ENCODE results near the gene R3HDML.

Gene R3HDML

DNA sequence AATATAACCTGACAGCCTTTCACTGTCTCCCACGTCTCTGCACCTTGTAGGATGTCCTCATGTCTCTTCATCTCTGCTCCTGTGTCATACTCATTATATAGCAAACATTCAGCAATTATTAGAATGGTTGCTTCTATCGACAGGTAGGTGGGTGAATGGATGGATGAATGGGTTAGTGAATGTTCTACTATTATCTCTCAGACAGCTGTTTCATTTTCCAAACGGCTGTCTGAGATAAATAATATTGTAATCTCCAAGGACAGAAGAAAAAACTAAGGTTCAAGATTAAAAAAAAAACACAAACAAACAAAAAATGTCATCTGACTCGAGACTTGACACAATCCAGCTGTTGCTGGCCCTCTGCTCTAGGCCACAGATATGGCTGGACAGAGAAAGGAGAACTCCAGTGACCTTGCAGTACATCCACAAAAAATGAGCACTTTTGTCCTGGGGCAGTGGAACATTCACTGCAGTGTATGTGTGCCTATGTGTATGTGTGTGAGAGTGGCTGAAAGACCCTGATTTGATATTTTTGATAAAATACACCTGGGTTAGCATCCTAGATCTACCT, 20.8 kb downstream of the R3HDML start:
- no peaks in the 10 kb centered on the region for H3K4me1 ChIP-seq (ENCODE audit: insufficient read depth, low read length)
- no peak overlapping the region for H3K4me3 ChIP-seq (ENCODE audit: low read length)

GRCh38 chr20:44358776-44359175, 21.9 kb downstream of the R3HDML start:
- no peak overlapping the region for H3K4me3 ChIP-seq (ENCODE audit: low read length)
- H3K27me3 ChIP-seq (ENCODE audit: insufficient read depth, low read length): peaks cover 7% of the 10 kb centered on the region
- H3K4me1 ChIP-seq (ENCODE audit: insufficient read depth, low read length): no peaks in the 10 kb centered on the region
- H3K36me3 ChIP-seq (ENCODE audit: insufficient read depth, low read length): no peaks in the 10 kb centered on the region
- no peaks in the 10 kb centered on the region for H3K9me3 ChIP-seq (ENCODE audit: low read length)
- no peak overlapping the region for H2AFZ ChIP-seq (ENCODE audit: low read depth, low read length)

More for the DNA sequence above, 20.8 kb downstream of the R3HDML start:
- Histone ChIP-seq H3K9me3 (ENCODE audit: low read length) (no peaks in the 10 kb centered on the region), H2AFZ (ENCODE audit: low read depth, low read length) (no peak overlapping the region), H3K36me3 (ENCODE audit: insufficient read depth, low read length) (no peaks in the 10 kb centered on the region), H3K27me3 (ENCODE audit: insufficient read depth, low read length) (peaks cover 7% of the 10 kb centered on the region)

- H3K27me3 ChIP-seq (ENCODE audit: insufficient read depth, low read length): peaks cover 7% of the 10 kb centered on the region
- H3K4me3 ChIP-seq (ENCODE audit: low read length): no peak overlapping the region
- no peak overlapping the region for H2AFZ ChIP-seq (ENCODE audit: low read depth, low read length)
- no peaks in the 10 kb centered on the region for H3K9me3 ChIP-seq (ENCODE audit: low read length)
- no peaks in the 10 kb centered on the region for H3K36me3 ChIP-seq (ENCODE audit: insufficient read depth, low read length)
- H3K4me1 ChIP-seq (ENCODE audit: insufficient read depth, low read length): no peaks in the 10 kb centered on the region
Measured at GRCh38 chr20:44360221-44360620, 23.4 kb downstream of the R3HDML start.

DNA sequence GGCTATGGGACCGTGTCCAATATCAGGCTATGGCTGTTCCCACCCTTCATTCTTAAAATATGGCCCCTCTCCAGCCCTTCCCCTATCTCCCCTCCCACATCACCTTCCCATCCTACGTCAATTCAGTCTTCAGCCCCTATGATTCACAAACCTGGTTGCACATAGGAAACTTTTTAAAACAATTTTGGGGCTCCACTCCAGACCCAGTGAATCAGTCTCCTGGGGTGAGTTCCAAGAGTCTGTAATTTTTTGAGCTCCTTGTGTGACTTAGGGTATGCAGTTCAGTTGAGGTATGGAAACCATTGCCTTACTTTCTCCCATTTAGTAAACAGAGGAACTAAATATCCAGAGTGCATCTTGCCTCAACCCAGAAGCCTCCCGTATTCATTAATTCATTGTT, 24.2 kb downstream of the R3HDML start:
- Histone ChIP-seq H3K4me1 (ENCODE audit: insufficient read depth, low read length) (no peaks in the 10 kb centered on the region), H3K9me3 (ENCODE audit: low read length) (no peaks in the 10 kb centered on the region), H3K4me3 (ENCODE audit: low read length) (no peak overlapping the region), H3K36me3 (ENCODE audit: insufficient read depth, low read length) (no peaks in the 10 kb centered on the region), H3K27me3 (ENCODE audit: insufficient read depth, low read length) (peaks cover 7% of the 10 kb centered on the region), H2AFZ (ENCODE audit: low read depth, low read length) (no peak overlapping the region)

GRCh38 chr20:44362466-44362940, 25.7 kb downstream of the R3HDML start:
- no peaks in the 10 kb centered on the region for H3K9me3 ChIP-seq (ENCODE audit: low read length)
- no peak overlapping the region for H2AFZ ChIP-seq (ENCODE audit: low read depth, low read length)
- no peak overlapping the region for H3K4me3 ChIP-seq (ENCODE audit: low read length)
- no peaks in the 10 kb centered on the region for H3K27me3 ChIP-seq (ENCODE audit: insufficient read depth, low read length)
- no peaks in the 10 kb centered on the region for H3K4me1 ChIP-seq (ENCODE audit: insufficient read depth, low read length)
- H3K36me3 ChIP-seq (ENCODE audit: insufficient read depth, low read length): no peaks in the 10 kb centered on the region

DNA sequence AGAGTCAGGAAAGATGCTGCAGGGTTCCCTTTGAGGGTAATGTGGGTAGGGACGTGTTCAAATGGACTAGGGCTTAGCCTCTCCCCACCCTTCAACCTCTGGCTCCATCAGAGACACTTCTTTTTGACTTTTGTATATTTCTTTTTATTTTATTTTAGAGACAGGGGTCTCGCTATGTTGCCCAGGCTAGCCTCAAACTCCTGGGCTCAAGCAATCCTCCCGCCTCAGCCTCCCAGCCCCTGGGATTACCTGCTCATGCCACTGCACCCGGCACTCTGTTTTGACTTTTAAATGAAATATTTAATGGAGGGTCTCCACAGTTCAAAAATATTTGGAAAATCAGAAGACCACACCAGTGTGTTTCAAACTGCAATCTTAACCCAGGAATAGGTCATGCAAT, 27.2 kb downstream of the R3HDML start:
- H3K36me3 ChIP-seq (ENCODE audit: insufficient read depth, low read length): no peaks in the 10 kb centered on the region
- H3K9me3 ChIP-seq (ENCODE audit: low read length): no peaks in the 10 kb centered on the region
- H3K27me3 ChIP-seq (ENCODE audit: insufficient read depth, low read length): no peaks in the 10 kb centered on the region
- no peak overlapping the region for H3K4me3 ChIP-seq (ENCODE audit: low read length)
- no peak overlapping the region for H2AFZ ChIP-seq (ENCODE audit: low read depth, low read length)
- no peaks in the 10 kb centered on the region for H3K4me1 ChIP-seq (ENCODE audit: insufficient read depth, low read length)

- Histone ChIP-seq H3K9me3 (ENCODE audit: low read length) (no peaks in the 10 kb centered on the region), H3K27me3 (ENCODE audit: insufficient read depth, low read length) (no peaks in the 10 kb centered on the region), H2AFZ (ENCODE audit: low read depth, low read length) (no peak overlapping the region), H3K4me3 (ENCODE audit: low read length) (no peak overlapping the region), H3K36me3 (ENCODE audit: insufficient read depth, low read length) (no peaks in the 10 kb centered on the region), H3K4me1 (ENCODE audit: insufficient read depth, low read length) (no peaks in the 10 kb centered on the region)
Measured at GRCh38 chr20:44364780-44365179, 27.9 kb downstream of the R3HDML start.

DNA sequence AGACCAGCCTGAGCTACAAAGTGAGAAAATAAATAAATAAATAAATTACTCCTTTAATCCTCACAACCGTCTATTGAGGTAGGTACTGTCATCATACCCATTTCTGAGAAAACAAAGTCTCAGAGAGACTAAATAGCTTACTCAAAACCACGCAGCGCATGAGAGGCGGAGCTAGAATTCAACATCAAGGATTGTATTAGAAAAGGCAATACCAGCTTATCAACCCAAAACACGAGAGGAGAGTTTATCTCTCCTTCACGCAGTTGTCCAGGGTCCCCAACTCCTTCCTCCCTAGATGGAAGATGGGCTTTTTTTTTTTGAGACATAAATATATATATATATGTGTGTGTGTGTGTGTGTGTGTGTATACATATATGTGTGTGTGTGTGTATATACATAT, 30.9 kb downstream of the R3HDML start:
- Histone ChIP-seq H2AFZ (ENCODE audit: low read depth, low read length) (no peak overlapping the region), H3K4me1 (ENCODE audit: insufficient read depth, low read length) (no peaks in the 10 kb centered on the region), H3K36me3 (ENCODE audit: insufficient read depth, low read length) (no peaks in the 10 kb centered on the region), H3K9me3 (ENCODE audit: low read length) (no peaks in the 10 kb centered on the region), H3K27me3 (ENCODE audit: insufficient read depth, low read length) (no peaks in the 10 kb centered on the region), H3K4me3 (ENCODE audit: low read length) (no peak overlapping the region)

- Histone ChIP-seq H3K36me3 (ENCODE audit: insufficient read depth, low read length) (no peaks in the 10 kb centered on the region), H3K4me1 (ENCODE audit: insufficient read depth, low read length) (no peaks in the 10 kb centered on the region), H3K27me3 (ENCODE audit: insufficient read depth, low read length) (no peaks in the 10 kb centered on the region), H3K4me3 (ENCODE audit: low read length) (no peak overlapping the region), H2AFZ (ENCODE audit: low read depth, low read length) (no peak overlapping the region), H3K9me3 (ENCODE audit: low read length) (no peaks in the 10 kb centered on the region)
Measured at GRCh38 chr20:44370639-44371218, 33.9 kb downstream of the R3HDML start.

DNA sequence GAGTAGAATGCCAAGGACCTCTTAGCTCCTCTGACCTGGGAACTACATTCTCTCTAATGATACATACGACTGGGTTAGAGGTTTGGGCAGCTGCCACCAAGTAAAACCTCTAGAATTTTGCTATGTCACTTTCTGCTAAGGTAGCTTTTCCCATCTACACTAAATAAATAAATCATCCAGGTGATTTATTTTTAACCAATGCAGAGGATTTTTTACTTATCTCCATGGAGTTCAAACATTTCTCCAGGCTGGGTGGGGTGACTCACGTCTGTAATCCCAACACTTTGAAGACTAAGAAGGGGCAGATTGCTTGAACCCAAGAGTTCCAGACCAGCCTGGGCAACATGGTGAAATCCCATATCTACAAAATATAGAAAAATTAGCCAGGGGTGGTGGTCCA, 45.8 kb downstream of the R3HDML start:
- no peaks in the 10 kb centered on the region for H3K4me1 ChIP-seq (ENCODE audit: insufficient read depth, low read length)
- H3K9me3 ChIP-seq (ENCODE audit: low read length): no peaks in the 10 kb centered on the region
- H3K4me3 ChIP-seq (ENCODE audit: low read length): no peak overlapping the region
- H3K27me3 ChIP-seq (ENCODE audit: insufficient read depth, low read length): no peaks in the 10 kb centered on the region
- no peaks in the 10 kb centered on the region for H3K36me3 ChIP-seq (ENCODE audit: insufficient read depth, low read length)
- no peak overlapping the region for H2AFZ ChIP-seq (ENCODE audit: low read depth, low read length)

- no peak overlapping the region for H3K4me3 ChIP-seq (ENCODE audit: low read length)
- no peaks in the 10 kb centered on the region for H3K9me3 ChIP-seq (ENCODE audit: low read length)
- H3K36me3 ChIP-seq (ENCODE audit: insufficient read depth, low read length): no peaks in the 10 kb centered on the region
- no peaks in the 10 kb centered on the region for H3K4me1 ChIP-seq (ENCODE audit: insufficient read depth, low read length)
- H2AFZ ChIP-seq (ENCODE audit: low read depth, low read length): no peak overlapping the region
- peaks cover 3% of the 10 kb centered on the region for H3K27me3 ChIP-seq (ENCODE audit: insufficient read depth, low read length)
Measured at GRCh38 chr20:44384423-44385027, 47.7 kb downstream of the R3HDML start.

- no peaks in the 10 kb centered on the region for H3K4me1 ChIP-seq (ENCODE audit: insufficient read depth, low read length)
- H3K27me3 ChIP-seq (ENCODE audit: insufficient read depth, low read length): peaks cover 3% of the 10 kb centered on the region
- H2AFZ ChIP-seq (ENCODE audit: low read depth, low read length): no peak overlapping the region
- H3K36me3 ChIP-seq (ENCODE audit: insufficient read depth, low read length): no peaks in the 10 kb centered on the region
- no peaks in the 10 kb centered on the region for H3K9me3 ChIP-seq (ENCODE audit: low read length)
- H3K4me3 ChIP-seq (ENCODE audit: low read length): no peak overlapping the region
Measured at GRCh38 chr20:44388466-44389023, 51.7 kb downstream of the R3HDML start.

GRCh38 chr20:44389871-44390270, 53.0 kb downstream of the R3HDML start:
- no peaks in the 10 kb centered on the region for H3K4me1 ChIP-seq (ENCODE audit: insufficient read depth, low read length)
- H3K27me3 ChIP-seq (ENCODE audit: insufficient read depth, low read length): peaks cover 3% of the 10 kb centered on the region
- H3K4me3 ChIP-seq (ENCODE audit: low read length): no peak overlapping the region
- H3K9me3 ChIP-seq (ENCODE audit: low read length): no peaks in the 10 kb centered on the region
- no peak overlapping the region for H2AFZ ChIP-seq (ENCODE audit: low read depth, low read length)
- no peaks in the 10 kb centered on the region for H3K36me3 ChIP-seq (ENCODE audit: insufficient read depth, low read length)
